HG03442 (cell line): ENCODE results near the gene LSM10.
A peak's percentile ranks its signal among the peaks of the same experiment; 100 is the strongest.

Experiments
- ATAC-seq: cut with Tn5 transposase; IDR thresholded peaks from one replicate; pipeline ENCODE4 v1.9.1; 2021; ENCODE audit warnings: mild to moderate bottlenecking, moderate library complexity; ENCODE audit not compliant: unreplicated experiment

Gene LSM10

DNA sequence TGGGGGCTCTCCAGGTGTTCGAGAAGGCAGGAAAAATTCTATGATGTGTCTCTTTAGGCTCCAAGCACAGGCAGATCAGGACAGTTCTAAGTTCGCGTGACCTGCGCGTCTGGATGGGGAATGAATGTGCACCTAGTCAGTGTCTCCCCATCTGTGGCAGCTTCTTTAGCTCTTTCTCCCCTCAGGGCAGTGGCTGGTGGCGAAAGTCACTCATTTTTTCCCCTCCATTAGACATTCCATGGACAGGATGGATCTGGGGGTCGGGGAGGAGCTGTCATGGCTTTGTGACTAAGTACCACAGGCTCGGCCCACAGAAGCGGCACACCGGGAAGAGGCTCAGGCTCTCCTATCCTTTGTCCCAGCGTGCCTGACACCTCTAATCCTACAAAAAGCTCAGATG lies 43.2 kb downstream of the LSM10 start:
- no peak for ATAC-seq

DNA sequence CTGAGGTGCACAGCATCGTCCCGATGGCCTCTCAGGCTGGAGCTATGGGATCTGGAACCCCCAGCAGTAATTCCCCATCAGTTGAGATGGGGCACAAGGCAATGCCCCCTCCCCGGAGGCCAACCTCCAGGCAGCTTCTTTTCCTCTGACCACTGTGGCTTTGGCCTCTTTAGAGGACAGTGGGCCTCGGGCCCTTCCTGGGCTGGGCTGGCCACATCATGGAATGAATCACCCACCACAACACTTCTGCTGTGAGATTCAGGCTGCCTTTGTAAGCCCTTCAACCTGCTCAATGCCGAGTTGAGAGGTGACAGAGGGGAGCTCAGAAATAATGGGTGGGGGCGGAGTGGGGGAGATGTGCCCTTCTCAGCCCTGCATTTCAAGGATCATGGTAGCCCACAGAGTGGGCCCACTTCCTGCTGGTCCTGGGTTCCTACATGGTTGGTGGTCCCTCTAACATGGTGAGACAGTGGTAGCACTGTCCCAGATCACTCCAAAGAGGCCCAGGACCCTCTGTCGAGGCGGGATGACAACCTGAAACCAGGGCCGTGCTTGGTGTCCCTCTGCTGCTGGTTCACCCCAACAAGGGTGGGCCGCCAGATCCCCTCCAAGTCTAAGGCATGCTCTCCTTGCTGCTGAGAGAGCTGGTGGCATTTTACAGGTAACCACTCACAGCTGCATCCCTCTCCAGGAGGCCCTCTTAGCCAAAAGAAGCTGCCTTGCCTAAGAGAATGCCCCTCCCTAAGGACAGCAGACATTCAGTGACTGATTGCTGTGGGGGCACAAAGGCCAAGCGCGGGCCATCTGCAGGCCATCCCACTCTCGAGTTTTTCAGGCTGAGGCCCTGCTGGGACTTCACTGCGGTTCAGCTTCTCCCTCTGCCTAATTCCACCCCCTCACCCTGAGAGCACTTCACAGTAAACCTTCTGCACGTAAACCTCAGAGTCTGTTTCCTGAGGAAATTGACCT lies 44.5 kb downstream of the LSM10 start:
- ATAC-seq = no peak

DNA sequence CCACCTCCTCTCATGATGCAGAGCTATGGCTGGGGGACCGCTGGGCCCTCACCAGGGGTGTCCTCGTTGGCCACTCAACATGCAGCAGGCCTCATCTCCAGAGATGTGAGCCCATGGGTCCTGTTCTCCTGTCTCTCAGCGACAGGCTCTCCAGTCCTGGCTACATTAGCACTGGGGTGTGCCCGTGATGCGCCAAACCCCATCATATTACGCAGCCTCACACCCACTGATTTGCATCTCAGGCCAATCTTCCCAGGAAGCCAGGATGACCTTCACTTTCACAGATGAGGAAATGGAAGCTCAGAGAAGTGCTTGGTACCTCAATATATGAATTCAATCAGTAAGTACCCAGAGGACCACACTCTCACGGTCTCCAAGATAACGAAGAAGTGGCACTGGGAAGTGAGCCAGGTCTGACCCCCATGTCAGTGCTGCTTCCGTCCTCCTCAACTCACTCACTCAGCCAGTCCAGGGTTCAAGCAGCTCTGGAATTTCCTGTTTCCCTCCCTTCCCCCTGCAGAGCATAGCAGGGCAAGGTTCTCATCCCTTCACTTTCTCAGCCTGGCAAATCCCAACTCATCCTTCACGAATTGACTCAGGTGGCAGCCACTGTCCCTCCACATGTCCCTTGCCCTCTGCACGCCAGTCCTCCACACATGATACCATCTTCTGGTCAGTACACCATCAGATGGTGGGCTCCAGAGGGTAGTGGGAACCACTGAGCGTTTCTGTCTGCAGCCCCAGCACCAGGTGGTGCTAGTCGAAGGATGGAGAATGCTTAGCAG lies 45.4 kb downstream of the LSM10 start:
- no peak for ATAC-seq

DNA sequence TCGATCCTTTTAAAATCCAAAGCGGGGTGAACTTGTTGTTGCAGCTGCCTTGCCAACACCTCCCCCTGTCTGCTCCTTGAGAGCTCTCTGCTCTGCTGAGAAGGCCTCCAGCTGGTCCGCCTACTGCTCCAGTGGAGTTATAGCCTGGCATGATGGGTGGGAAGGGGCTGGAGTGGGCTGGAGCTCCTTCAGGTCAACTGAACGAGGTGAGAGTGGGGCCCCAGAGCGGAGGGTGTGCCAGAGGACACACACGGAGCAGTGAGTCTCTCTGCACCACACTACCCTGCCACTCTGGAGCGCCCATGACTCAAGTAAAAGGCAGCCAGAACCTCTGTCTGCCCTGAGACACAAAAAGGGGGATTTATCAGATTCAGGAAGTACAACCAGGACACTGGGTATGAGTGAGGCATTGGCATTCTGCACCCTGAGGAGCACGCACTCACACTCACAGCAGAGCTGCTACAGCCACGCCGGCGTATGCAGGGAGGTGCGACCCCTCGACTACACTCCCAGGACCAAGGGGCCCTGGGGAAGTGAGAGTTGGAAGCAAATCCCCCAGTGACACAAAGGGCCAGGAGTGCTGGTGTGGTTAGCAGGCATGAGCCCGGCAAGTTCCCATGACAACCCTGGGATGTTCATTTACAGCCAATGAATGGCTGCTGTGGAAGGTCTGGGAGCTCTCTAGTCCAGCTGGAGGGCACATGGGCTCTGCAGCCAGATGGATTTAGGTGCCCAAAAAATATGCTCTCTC lies 46.3 kb downstream of the LSM10 start:
- ATAC-seq = no peak

DNA sequence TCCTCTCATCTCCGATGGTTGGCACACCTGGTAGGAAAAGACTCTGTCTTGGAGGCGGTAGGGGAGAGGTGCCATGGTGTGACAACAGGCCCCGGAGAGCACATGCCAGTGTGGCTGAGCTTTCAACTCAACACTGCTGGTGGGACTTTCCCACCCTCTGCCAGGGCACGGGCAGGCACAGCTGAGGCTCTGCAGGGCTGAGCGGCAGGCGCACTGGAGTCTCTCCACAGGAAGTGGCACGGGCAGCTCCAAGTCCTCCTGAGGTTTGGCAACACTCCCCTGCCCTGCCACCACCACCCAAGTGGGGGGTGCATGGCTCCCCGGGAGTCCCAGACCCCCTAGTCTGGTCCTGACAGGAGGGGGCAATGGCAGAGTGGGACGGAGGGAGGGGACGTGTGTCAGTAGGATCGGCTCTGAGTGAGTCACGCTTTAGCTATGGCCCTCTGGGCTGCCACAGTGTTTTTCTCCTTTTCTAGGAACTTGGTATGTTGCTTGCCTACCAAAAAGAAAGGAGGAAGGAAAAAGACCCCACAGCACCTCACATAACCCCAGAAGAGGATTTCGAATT lies 47.0 kb downstream of the LSM10 start:
- no peak for ATAC-seq

DNA sequence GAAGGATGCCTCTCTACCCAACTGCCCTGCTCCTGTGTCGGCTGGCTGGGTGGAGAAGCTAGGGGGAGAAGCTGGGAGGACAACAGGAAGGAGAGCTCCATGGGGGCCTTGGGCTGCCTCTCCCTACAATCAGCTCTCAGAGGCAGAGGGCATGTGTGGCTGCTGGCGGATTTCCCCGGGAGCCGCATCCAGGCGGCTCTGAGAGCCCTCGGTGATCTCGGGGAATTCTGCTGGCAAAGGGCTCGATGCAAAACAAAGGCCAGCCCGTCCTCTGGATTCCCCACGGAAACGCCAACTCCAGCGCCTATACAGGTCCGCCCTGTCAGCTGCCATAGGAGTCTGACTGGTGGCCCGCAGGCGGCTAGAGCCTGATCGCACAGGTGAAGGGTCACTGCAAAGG lies 47.9 kb downstream of the LSM10 start:
- ATAC-seq = no peak

DNA sequence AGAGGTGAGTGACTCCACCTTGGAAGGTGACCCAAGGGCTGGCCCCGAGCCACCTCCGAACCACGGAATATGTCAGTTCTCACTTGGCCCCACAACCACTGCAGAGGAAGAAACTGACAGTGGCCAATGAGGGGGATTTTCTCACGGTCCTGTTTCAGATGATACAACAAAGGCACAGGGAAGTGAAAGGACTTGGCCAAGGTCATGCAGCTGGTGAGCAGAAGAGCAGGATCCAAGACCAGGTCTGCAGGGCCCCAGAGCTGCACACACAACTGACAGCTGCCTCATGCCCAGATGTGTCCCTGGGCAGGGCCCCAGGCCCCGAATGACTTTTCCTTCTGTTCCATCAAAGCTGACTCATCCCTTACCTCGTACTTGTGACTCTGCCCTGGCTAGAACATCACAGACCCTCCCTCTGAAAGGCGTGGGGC lies 48.5 kb downstream of the LSM10 start:
- ATAC-seq = peak; percentile 61

DNA sequence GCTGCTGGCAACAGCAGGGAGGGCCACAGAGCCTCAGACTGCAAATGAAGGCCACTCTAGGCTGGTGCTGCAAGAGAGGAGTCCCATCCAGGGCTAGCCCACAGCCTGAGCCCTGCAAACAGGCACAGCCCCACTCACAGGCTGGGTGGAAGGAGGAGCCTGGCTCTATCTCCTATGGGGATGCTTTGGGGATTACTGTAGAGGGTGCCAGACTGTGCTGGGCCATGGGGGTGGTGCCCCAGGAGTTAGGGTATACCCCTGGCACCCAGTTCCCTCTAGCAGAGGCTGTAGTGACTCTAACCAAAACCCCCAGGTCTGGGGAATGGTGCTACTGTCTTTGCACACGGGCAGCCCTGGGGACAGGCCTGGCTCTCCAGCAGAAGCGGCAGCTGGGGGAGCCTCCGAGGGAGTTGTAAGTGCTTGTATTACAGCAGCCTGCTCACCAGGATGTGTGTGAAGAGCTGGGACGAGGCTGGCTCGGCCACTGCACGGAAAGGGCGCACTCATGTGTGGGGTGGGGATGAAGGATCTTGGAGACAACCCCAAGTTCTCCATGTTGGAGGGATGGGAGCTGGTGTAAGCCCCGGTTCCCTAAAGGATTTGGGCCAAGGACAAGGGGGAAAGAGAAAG lies 50.9 kb downstream of the LSM10 start:
- ATAC-seq = no peak

DNA sequence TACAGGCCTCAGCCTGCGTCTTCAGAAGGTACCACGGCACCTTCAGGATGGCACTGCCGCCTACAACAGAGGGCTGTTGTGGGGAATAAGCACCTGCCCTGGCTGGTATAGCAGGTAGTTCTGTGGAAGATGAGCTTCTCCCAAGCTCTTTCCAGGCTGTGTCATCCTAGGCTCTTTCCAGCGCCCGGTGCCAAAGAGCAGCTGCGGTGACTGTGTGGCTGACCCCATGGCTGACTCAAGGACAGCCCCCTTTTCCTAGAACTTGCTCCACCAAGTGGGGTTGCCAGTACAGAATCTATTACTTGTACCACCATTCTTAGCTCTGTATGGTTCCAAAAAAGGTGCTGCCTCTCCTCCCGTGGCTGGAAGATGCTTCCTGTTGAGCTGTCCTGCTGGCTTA lies 52.4 kb downstream of the LSM10 start:
- no peak for ATAC-seq

DNA sequence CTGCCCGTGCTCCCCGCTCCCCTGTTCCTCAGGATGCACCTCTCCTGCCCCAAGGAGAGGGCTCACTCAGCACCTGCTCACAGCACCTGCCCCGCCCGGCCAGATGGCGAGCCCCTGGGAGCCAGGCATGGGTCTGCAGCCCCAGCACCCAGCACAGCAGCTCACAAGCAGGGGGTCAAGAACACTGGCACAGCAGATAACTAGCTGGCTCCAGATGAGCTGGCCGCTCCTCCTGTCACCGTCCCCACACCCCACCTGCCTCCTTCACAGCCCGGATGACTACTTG lies 53.4 kb downstream of the LSM10 start:
- no peak for ATAC-seq

DNA sequence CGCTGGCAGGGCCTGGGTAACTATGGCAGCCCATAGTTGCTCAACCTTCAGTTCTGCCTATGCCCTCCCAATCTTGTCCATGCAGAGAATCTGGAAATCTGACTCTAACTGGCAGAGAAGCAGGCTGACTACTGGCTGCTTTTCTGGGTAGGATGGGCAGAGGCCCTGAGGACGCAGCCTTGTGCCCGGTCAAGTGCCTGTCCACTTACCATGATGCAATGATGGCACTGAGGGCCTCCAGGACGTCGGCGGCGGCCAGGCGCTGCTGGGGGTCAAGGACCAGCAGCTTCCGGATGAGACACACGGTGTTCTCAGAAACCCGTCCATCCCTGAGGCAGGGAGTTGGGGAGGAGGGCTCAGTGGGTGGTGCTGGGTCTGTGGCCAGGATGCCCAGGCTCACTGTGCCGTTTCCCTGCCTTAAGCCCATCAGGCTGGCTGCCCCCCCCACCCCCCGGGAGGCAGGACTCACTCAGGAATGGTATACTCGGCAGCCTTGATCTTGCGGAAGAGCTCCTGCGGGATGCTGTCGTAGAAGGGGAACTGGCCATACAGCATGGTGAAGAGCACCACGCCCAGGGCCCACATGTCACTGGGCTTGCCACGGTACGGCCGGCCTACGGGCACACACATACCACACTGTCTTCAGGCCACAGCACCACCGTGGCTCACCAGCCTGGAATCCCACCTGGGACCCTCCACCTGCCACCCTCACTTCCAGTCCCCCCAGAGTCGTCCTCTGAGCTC lies 53.9 kb downstream of the LSM10 start:
- ATAC-seq = no peak
